Subcutaneous abdominal adipose tissue (tissue), 5 donors: ENCODE measurements around the gene XYLT1.

Experiments used
- H3K27ac ChIP-seq: one replicate; pipeline ENCODE4 v1.7.0; 2013; ENCODE audit warnings: low read depth, mild to moderate bottlenecking, inconsistent platforms, low read length, moderate library complexity
- H3K27me3 ChIP-seq, 5 donors: one replicate each; pipeline ENCODE4 v1.7.0; 2013; ENCODE audit warnings: low read length in 5 of 5, inconsistent platforms in 1 of 5; ENCODE audit not compliant: control insufficient read depth in 5 of 5, insufficient read depth in 4 of 5
- H3K36me3 ChIP-seq, 5 donors: one replicate each; pipeline ENCODE4 v1.7.0; 2013; ENCODE audit warnings: low read length in 5 of 5; ENCODE audit not compliant: control insufficient read depth in 5 of 5, insufficient read depth in 5 of 5
- H3K4me1 ChIP-seq, 5 donors: one replicate each; pipeline ENCODE4 v1.7.0; 2013; ENCODE audit warnings: low read length in 5 of 5, mild to moderate bottlenecking in 3 of 5, moderate library complexity in 1 of 5; ENCODE audit not compliant: control insufficient read depth in 5 of 5, insufficient read depth in 5 of 5
- H3K4me3 ChIP-seq, 5 donors: one replicate each; pipeline ENCODE4 v1.7.0; 2013; ENCODE audit warnings: low read length in 5 of 5, low read depth in 1 of 5
- H3K9ac ChIP-seq, 5 donors: one replicate each; pipeline ENCODE4 v1.7.0; 2013; ENCODE audit warnings: low read length in 5 of 5, mild to moderate bottlenecking in 4 of 5, moderate library complexity in 3 of 5
- H3K9me3 ChIP-seq, 5 donors: one replicate each; pipeline ENCODE4 v1.7.0; 2013; ENCODE audit warnings: low read length in 5 of 5; ENCODE audit not compliant: control insufficient read depth in 5 of 5
- donor health status: healthy.
- donor health status: healthy.
- donor health status: healthy.
- donor health status: healthy.
- donor health status: healthy.

Gene XYLT1

GRCh38 chr16:17252064-17252463 lies 218.7 kb downstream of the XYLT1 start:
- no peaks in the 10 kb centered on the region for H3K9me3 ChIP-seq
- H3K4me1 ChIP-seq = peaks cover 0 to 17% (median 0%) of the 10 kb centered on the region in 5 donors
- H3K9ac ChIP-seq = no peak overlapping the region
- H3K4me3 ChIP-seq = no peak overlapping the region
- H3K36me3 ChIP-seq = no peaks in the 10 kb centered on the region
- no peak overlapping the region for H3K27ac ChIP-seq
- no peaks in the 10 kb centered on the region for H3K27me3 ChIP-seq

GRCh38 chr16:17251496-17251895 lies 219.3 kb downstream of the XYLT1 start:
- Histone ChIP-seq H3K36me3 (no peaks in the 10 kb centered on the region), H3K4me1 (peaks cover 0 to 17% (median 0%) of the 10 kb centered on the region in 5 donors), H3K27me3 (no peaks in the 10 kb centered on the region), H3K9ac (no peak overlapping the region), H3K9me3 (no peaks in the 10 kb centered on the region), H3K27ac (no peak overlapping the region), H3K4me3 (no peak overlapping the region)

DNA sequence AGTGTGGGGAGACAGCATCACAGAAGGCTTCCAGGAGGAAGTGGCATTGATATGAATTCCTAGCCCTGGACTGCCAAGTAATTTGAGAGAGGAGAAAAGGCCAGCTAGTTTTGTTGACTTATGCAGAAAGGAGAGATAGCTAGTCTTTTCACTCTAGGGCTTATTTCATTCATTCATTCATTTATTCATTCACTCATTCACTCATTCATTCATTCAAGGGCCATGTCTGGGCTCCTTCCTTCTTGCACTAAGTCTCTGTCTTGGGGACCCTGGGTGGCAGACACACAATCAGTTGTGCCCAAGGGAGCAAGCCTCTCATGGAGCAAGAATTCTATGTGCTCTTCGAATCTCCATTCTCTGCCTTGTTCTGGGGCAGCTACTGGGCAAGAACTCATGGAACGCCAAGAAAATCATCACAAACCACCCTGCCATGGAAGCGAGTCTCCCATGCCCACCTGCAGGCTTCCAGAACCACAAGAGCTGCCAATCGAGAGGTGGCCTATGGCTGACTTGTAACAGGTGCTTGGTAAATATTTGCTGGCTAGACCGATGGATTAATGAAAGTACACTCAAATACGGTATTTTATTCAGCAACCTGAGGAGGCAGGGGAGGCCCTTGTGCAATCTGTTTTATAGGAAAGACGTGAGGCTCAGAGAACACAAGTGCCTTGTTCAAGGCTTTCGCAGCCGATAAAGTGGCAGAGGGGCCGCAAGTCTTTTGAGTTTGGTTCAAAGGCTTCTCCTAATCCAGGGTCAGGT lies 223.6 kb downstream of the XYLT1 start:
- no peaks in the 10 kb centered on the region for H3K36me3 ChIP-seq
- no peaks in the 10 kb centered on the region for H3K27me3 ChIP-seq
- no peak overlapping the region for H3K27ac ChIP-seq
- no peak overlapping the region for H3K4me3 ChIP-seq
- H3K9ac ChIP-seq = no peak overlapping the region
- H3K9me3 ChIP-seq = no peaks in the 10 kb centered on the region
- H3K4me1 ChIP-seq = peaks cover 0 to 17% (median 0%) of the 10 kb centered on the region in 5 donors

DNA sequence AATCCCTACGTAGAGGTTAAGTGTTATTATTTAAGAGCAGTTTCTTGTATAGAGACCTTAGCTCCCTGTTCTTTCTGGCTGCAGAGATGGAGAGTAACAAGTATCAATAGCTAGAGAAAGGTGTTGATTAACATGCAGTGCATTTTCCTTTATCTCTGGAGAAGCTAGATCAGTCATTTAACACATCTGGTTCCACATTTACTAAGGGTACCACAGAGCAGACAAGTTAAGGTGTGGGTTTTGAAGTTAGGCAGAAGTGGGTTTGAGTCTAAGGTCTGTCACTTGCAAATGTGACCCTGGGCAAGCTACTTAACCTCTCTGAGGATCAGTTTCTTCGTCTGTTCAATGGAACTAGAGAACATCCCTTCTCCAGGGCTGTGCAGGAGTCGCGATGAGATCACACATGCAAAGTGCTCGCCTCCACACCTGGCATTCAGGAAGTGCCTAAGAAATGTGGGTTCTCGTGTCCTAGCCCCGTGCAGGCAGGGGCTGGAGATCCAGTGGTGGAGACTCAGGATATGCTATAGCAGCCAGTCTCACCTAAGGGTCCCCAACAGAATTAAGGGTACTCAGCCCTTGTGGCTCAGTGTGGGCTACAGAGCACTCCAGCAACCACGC lies 224.4 kb downstream of the XYLT1 start:
- Histone ChIP-seq H3K27ac (no peak overlapping the region), H3K27me3 (no peaks in the 10 kb centered on the region), H3K36me3 (no peaks in the 10 kb centered on the region), H3K4me1 (peaks cover 0 to 19% (median 2%) of the 10 kb centered on the region in 5 donors), H3K9ac (no peak overlapping the region), H3K4me3 (no peak overlapping the region), H3K9me3 (no peaks in the 10 kb centered on the region)

GRCh38 chr16:17245776-17246175 lies 225.0 kb downstream of the XYLT1 start:
- Histone ChIP-seq H3K4me1 (peaks cover 0 to 25% (median 8%) of the 10 kb centered on the region in 5 donors), H3K9ac (no peak overlapping the region), H3K36me3 (no peaks in the 10 kb centered on the region), H3K4me3 (no peak overlapping the region), H3K27ac (no peak overlapping the region), H3K9me3 (no peaks in the 10 kb centered on the region), H3K27me3 (no peaks in the 10 kb centered on the region)

DNA sequence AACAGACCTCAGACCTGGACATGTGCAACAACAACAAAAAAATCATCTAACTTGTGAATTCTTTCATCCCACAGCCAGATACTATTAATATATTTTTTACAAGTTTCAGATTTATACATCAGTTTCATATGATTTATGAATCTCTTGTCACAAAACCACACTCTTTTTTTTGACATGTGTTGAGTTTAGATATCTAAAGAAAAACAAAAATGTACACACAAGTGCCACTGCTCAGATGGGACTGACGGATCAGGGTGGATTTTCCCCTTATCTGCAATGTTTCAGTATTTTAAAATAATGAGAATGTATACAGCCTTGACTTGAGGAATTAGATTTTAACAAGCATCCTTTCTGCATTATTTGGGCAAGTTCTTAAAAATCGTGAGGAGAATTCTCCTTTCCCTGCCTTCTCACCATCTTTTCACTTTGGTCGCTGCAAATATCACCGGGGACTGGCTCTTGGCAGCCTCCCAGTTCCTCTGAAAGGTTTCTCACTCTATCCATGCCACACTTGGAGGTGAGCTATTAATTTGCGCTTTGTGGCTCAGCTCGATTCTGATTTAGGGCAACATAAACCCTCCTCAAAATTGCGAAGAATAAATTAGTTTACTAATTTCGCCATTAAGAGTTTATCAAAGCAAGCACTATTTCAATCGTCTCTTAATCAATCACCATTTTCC lies 225.7 kb downstream of the XYLT1 start:
- Histone ChIP-seq H3K27ac (no peak overlapping the region), H3K27me3 (no peaks in the 10 kb centered on the region), H3K36me3 (no peaks in the 10 kb centered on the region), H3K9ac (no peak overlapping the region), H3K4me1 (peaks cover 0 to 23% (median 8%) of the 10 kb centered on the region in 5 donors), H3K4me3 (no peak overlapping the region), H3K9me3 (no peaks in the 10 kb centered on the region)

DNA sequence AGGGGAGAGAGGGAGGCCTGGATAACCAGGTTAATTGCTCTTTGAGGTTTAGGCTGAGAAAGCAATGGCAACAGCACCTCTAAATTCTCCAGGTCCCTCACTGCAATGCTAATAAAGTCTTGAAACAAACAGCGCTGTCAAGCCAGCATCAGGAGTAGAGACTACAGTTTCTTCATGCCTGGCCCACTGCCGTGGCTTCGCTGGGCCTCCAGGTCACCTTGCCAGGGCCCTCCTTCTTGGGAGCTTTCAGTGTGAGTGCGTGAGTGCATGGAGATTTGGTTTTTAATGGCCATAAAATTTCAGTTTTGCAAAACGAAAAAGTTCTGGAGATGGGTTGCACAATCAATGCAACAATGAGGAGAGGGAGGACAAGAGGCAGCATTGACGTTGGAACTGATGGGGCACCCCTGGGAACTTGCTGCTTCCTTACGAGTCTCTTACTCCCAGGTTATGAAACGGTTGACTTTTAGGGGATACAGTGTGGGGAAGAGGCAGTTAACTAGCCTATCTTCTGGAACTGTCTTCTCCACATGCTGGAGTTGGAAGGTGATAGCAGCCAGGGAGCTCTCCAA lies 229.4 kb downstream of the XYLT1 start:
- Histone ChIP-seq H3K4me1 (peaks cover 0 to 12% (median 8%) of the 10 kb centered on the region in 5 donors), H3K4me3 (no peak overlapping the region), H3K36me3 (peaks cover 0 to 4% (median 0%) of the 10 kb centered on the region in 5 donors), H3K27me3 (no peaks in the 10 kb centered on the region), H3K27ac (no peak overlapping the region), H3K9ac (no peak overlapping the region), H3K9me3 (no peaks in the 10 kb centered on the region)

DNA sequence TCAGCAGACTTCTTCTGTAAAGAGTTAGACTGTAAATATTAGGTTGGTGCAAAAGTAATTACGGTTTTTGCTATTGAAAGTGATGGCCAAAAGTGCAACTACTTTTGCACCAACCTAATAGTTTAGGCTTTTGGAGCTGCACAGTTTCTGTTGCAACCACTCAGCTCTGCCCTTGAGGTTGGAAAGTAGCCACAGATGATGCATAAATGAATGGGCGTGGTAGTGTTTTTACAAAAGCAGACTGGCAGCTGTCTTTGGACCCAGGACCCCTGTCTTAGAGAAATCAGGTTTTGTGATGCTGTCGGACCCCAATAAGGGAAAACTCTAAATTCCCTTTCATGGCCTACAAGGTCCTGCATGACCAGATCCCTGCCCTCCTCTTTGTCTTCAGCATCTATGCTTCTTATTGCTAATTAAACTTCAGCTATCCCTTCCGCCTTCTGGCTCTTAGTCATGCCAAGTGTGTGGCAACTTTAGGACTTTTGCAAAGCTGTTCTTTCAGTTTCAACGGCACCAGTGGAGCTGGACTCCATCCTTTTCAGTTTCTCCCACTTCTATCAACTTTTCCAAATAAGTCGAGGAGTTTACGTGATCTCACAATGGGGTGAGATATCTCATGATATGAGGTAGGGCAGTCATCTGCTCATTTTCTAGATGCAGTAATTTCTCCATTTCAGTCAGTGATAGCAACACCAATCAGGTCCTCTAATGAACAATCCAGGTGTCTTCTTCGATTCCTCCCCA lies 232.3 kb downstream of the XYLT1 start:
- no peak overlapping the region for H3K4me3 ChIP-seq
- peaks cover 0 to 4% (median 0%) of the 10 kb centered on the region in 5 donors for H3K36me3 ChIP-seq
- peaks cover 0 to 12% (median 8%) of the 10 kb centered on the region in 5 donors for H3K4me1 ChIP-seq
- H3K27me3 ChIP-seq = no peaks in the 10 kb centered on the region
- no peak overlapping the region for H3K9ac ChIP-seq
- no peaks in the 10 kb centered on the region for H3K9me3 ChIP-seq
- no peak overlapping the region for H3K27ac ChIP-seq

DNA sequence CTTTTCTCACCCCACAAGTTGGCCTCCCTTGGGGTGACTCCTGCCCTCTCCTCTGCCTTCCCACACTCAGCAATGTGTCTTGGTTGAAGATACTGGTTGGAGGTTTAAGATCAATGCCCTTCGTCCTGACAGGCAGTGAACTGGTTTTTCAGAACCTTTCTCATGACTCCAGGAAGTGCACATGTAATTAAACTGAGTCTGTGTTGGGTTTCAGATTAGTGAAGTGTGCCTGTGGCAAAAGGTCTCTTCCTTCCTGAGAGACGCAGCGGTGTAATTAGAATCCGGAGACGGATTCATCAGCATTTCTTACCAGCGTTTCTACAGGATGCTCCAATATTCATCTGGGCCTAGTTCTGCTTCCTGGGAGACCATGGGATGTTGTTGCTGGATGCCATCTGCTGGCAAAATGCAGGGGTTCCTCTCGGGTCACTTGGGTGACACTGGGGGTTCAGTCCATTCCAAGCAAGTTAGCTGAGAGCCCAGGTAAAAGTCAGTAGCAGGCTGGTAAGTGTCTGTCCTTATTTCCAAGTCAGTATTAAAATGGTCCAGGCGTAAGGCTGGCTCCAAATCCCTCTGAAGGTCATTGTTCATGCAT lies 233.3 kb downstream of the XYLT1 start:
- H3K4me1 ChIP-seq = peaks cover 0 to 12% (median 8%) of the 10 kb centered on the region in 5 donors
- H3K27me3 ChIP-seq = no peaks in the 10 kb centered on the region
- H3K9me3 ChIP-seq = no peaks in the 10 kb centered on the region
- H3K27ac ChIP-seq = no peak overlapping the region
- no peak overlapping the region for H3K9ac ChIP-seq
- no peak overlapping the region for H3K4me3 ChIP-seq
- peaks cover 0 to 4% (median 0%) of the 10 kb centered on the region in 5 donors for H3K36me3 ChIP-seq
